Cardiac muscle cell (in vitro differentiated cells and primary cell): Measurements from ENCODE around the gene BAIAP2L2. TPM values are rescaled to one million over a fixed set of nuclear protein-coding genes. Genes with fewer than 3 reads are reported as not detected.

ENCODE experiments used
- DNase-seq, 2 donors: peaks; one replicate each; pipeline versions ENCODE4 v3.0.0 to v3.0.0-alpha.2; 2010 to 2017; ENCODE audit warnings: low read depth in 1 of 2, low spot score in 1 of 2
- H3K27ac ChIP-seq: fragments of 200-600 bp; sonication (generic); 2 replicates; pipeline ENCODE4 v1.5.1; 2016
- H3K27me3 ChIP-seq: fragments of 200-600 bp; sonication (generic); 2 replicates; pipeline ENCODE4 v1.6.0; 2016; ENCODE audit warnings: control low read depth
- H3K36me3 ChIP-seq: fragments of 200-600 bp; sonication (generic); 2 replicates; pipeline ENCODE4 v1.5.1; 2016; ENCODE audit warnings: control low read depth
- H3K4me1 ChIP-seq: fragments of 200-600 bp; sonication (generic); 2 replicates; pipeline ENCODE4 v1.8.1; 2017; ENCODE audit warnings: low read depth, mild to moderate bottlenecking, mixed run types
- H3K4me3 ChIP-seq: fragments of 200-600 bp; sonication (generic); 2 replicates; pipeline ENCODE4 v1.5.1; 2016; ENCODE audit warnings: mild to moderate bottlenecking
- H3K9me3 ChIP-seq: fragments of 200-600 bp; sonication (generic); 2 replicates; pipeline ENCODE4 v1.5.1; 2017; ENCODE audit warnings: low read depth, mild to moderate bottlenecking, control low read depth
- polyA plus RNA-seq: library from polyadenylated mRNA; unstranded; fragments of >200 nt; fragmentation: Nextera tagmentation; extraction: Ambion mirVana; gene quantifications from 2 replicates; pipeline ENCODE4 v1.2.1, GENCODE V29; 2016
- total RNA-seq: library from RNA; depleted of rRNA; stranded (reverse); fragments of >200 nt; gene quantifications from 2 replicates; pipeline ENCODE4 v1.2.3, GENCODE V29; 2016
- TF ChIP-seq, protein P1 (sequence below): IDR thresholded peaks from 2 replicates; pipeline ENCODE4 v1.5.1; 2012; ENCODE audit warnings: low read depth, mild to moderate bottlenecking, low read length

Gene BAIAP2L2
- total and polyA plus RNA-seq, 2 experiments from 2014 or later: 1.3 to 2.3 TPM

DNA sequence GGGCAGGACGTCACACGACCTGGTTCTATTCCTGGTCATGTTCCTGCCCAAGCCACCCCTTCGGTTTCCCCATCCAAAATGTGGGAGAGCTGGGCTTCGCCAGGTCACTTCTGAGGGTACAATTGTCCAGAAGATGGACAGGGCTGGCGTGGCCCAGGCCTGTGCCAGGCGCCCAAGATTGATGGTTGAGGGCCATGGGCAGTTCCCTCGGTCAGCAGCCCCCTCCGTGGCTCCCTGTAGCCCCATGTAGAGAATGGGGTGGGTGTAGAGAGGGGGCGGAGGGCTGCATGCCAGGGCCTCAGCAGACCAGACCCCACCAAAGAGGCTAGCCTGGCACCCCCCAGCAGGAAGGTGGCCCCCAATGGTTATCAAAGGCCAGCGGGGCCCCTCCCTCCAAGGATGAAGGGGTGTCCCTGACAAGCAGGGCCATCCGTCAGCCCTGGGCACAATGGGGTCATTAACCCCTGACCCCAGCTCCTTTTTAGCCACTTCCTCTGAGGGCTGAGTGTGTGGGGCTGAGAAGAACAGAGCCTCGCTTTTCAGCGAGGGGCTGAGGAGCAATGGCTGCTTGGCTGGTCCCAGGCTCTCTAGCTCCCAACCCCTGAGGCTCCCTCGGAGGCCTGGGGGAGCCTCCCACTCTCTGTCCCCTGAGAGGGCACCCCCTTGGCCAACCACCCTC is 64.3 kb downstream of the BAIAP2L2 start:
- Histone ChIP-seq H3K4me3 (no peak overlapping the region), H3K27ac (no peak overlapping the region), H3K9me3 (no peaks in the 10 kb centered on the region), H3K27me3 (no peaks in the 10 kb centered on the region), H3K36me3 (no peaks in the 10 kb centered on the region), H3K4me1 (no peaks in the 10 kb centered on the region)
- TF ChIP-seq, protein P1, sequence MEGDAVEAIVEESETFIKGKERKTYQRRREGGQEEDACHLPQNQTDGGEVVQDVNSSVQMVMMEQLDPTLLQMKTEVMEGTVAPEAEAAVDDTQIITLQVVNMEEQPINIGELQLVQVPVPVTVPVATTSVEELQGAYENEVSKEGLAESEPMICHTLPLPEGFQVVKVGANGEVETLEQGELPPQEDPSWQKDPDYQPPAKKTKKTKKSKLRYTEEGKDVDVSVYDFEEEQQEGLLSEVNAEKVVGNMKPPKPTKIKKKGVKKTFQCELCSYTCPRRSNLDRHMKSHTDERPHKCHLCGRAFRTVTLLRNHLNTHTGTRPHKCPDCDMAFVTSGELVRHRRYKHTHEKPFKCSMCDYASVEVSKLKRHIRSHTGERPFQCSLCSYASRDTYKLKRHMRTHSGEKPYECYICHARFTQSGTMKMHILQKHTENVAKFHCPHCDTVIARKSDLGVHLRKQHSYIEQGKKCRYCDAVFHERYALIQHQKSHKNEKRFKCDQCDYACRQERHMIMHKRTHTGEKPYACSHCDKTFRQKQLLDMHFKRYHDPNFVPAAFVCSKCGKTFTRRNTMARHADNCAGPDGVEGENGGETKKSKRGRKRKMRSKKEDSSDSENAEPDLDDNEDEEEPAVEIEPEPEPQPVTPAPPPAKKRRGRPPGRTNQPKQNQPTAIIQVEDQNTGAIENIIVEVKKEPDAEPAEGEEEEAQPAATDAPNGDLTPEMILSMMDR: no peak
- no peak for DNase-seq

DNA sequence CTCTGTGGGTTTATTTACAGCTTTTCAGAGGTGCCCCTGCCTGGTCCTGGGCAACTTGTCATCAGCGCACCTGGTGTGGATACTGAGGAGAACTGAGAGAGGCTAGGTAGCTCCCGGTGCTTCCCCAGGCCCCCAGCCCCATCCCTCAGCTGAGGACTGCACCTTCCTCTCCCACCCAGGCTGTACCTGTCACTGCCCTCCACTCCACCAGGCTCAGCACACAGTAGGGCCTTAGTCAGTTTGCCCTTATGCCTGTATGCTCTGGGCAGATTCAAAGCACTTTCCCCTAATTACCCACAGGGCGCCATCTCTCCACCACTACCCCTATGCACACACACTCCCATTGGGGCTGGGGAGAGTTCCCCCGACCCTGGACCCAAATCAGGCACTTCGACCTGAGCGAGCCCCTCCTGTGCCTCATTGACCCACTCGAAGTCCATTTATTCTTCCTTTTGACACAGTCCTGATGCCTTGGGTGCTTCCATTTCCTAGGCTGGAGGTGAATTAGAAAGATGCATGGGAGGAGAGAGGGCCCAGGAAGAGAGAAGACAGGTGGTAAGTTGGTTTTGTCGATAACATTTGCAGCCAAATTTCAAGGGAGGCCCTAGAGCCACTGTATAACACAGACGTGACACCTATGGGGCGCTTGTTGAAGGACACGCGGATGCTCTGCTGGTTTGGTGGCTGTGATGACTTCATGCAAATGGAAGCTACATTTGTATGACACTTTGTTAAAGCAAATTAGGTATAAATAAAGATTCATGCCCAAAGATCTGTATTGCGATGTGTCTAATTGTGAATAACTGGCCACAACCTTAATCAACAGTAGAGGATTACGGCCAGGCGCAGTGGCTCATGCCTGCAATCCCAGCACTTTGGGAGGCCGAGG is 67.1 kb downstream of the BAIAP2L2 start:
- Histone ChIP-seq H3K4me3 (no peak overlapping the region), H3K4me1 (no peaks in the 10 kb centered on the region), H3K36me3 (no peaks in the 10 kb centered on the region), H3K27ac (no peak overlapping the region), H3K9me3 (no peaks in the 10 kb centered on the region), H3K27me3 (no peaks in the 10 kb centered on the region)
- TF ChIP-seq, protein P1: no peak
- no peak for DNase-seq

DNA sequence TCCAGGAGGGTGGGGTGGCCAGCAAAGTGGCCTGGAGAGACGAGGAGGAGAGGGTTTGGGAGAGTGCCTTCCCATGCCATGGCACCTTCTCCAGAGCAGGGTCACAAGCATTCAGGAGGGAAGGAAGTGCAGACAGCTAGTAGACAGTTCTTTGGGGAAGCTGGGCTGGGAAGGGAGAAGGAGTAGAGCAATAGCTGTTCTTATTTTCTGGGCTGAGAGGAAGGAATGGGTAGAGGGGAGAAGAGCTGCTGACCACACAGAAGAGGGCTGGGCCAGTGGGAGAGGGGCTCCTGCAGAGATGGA is 68.0 kb downstream of the BAIAP2L2 start:
- no peaks in the 10 kb centered on the region for H3K27me3 ChIP-seq
- H3K36me3 ChIP-seq: no peaks in the 10 kb centered on the region
- DNase-seq: no peak
- TF ChIP-seq, protein P1: no peak
- H3K4me3 ChIP-seq: no peak overlapping the region
- no peaks in the 10 kb centered on the region for H3K4me1 ChIP-seq
- H3K27ac ChIP-seq: no peak overlapping the region
- no peaks in the 10 kb centered on the region for H3K9me3 ChIP-seq

DNA sequence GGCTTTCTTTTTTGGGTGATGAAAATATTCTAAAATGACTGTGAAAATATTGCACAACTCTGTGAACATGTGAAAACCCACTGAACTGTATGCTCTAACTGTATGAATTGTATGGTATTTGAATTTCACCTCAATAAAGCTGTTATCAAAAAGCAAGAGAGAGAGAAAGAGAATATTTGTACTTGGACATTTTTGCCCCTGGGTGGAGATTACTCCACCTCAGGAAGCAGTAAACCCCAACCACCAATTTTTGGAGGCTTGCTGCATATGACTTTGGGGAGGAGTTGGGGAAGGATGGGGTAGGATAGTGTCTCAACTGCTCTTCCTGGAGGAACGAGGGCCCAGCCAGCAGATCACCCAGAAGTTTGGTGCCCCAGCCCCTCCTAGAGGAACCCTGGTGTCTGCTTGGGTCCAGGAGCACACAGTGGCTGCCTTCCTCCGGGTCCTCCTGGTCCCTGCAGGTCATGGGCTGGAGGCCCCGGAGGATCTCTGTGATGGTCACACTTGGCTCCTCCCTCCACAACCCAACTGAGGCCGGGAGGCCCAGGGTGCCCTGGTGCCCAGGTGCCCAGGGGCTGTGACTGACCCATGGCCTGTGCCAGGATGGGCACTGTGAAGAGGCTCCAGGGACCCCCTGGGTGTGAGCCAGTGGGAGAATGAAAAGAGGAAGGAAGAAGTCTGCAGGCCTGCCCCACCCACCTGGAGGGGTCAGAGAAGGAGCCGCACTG is 68.6 kb downstream of the BAIAP2L2 start:
- Histone ChIP-seq H3K9me3 (no peaks in the 10 kb centered on the region), H3K4me3 (no peak overlapping the region), H3K27ac (no peak overlapping the region), H3K4me1 (no peaks in the 10 kb centered on the region), H3K27me3 (no peaks in the 10 kb centered on the region), H3K36me3 (no peaks in the 10 kb centered on the region)
- no peak for DNase-seq
- TF ChIP-seq, protein P1: no peak

DNA sequence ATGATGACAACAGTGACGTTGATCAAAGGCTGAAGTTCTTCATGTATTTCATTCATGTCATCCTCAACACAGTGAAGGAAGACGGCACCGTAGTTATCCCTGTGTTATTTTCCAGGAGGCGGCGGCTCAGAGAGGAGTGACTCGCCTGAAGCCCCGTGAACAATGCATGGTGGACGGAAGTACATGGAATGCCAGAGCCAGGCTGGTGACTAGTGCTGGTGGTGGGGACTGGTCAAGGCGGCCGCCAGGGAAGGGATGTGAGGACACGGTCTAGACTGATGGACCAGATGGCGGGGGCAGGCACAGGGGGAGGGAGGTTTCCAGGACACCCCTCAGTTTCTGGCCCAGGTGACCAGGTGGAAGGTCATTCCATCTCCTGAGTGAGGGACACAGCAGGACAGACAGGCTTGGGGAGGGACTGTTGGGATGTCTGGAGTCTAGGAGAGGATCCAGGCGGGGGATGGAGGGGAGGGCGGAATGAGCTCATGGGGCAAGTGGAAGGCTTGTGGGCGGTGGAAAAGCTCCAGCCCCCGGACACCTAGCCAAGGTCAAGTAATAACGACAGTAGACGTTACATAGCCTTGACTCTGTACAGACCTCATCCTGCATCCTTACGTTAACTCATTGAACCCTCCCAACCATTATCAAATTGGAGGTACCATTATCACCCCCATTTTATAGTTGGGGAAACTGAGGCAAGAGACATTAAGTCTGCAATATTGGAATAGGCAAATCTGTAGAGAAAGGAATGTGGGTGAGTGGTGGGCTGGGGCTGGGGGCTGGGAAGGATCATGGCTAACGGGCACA is 69.3 kb downstream of the BAIAP2L2 start:
- Histone ChIP-seq H3K27me3 (no peaks in the 10 kb centered on the region), H3K27ac (no peak overlapping the region), H3K4me1 (no peaks in the 10 kb centered on the region), H3K9me3 (no peaks in the 10 kb centered on the region), H3K4me3 (no peak overlapping the region), H3K36me3 (no peaks in the 10 kb centered on the region)
- no peak for DNase-seq
- TF ChIP-seq, protein P1: no peak
